ENCODE results near the gene GREM1. TPM values are rescaled to one million over a fixed set of nuclear protein-coding genes. Genes with fewer than 3 reads are reported as not detected.

GREM1 gene
- not detected in 2 replicates for total RNA-seq (2014; rRNA removed; shearing (Covaris generic); ENCODE audit: low replicate concordance)

- no peak for DNase-seq (ENCODE audit: low read depth)
- in situ Hi-C loops (cut with HindIII; ENCODE audit: low pct_unique_long_range_greater_than_20kb, low sequenced_read_pairs), result no loop called here
Measured at GRCh38 chr15:32717426-32718226, at the start of gene GREM1. GREM1 (plus strand) TSS chr15:32718004; CDS start chr15:32730691, 12,687 bp downstream.

GRCh38 chr15:32668942-32669341, 48.9 kb upstream of the GREM1 start:
- no peak for DNase-seq (ENCODE audit: low read depth)
- in situ Hi-C loops (cut with HindIII; ENCODE audit: low pct_unique_long_range_greater_than_20kb, low sequenced_read_pairs), result loop anchor here (10.0 kb wide), 1 partner anchor 326 kb away; no protein-coding TSS in a partner anchor

- DNase-seq (ENCODE audit: low read depth), result no peak
- in situ Hi-C loops (cut with HindIII; ENCODE audit: low pct_unique_long_range_greater_than_20kb, low sequenced_read_pairs), result loop anchor here (10.0 kb wide), 1 partner anchor 325 kb away; no protein-coding TSS in a partner anchor
Measured at GRCh38 chr15:32669896-32670611, 47.8 kb upstream of the GREM1 start.

GRCh38 chr15:32670623-32671022, 47.2 kb upstream of the GREM1 start:
- in situ Hi-C loops (cut with HindIII; ENCODE audit: low pct_unique_long_range_greater_than_20kb, low sequenced_read_pairs), result no loop called here
- DNase-seq (ENCODE audit: low read depth), result no peak

GRCh38 chr15:32671339-32672325, 46.2 kb upstream of the GREM1 start:
- no peak for DNase-seq (ENCODE audit: low read depth)
- in situ Hi-C loops (cut with HindIII; ENCODE audit: low pct_unique_long_range_greater_than_20kb, low sequenced_read_pairs), result no loop called here

- in situ Hi-C loops (cut with HindIII; ENCODE audit: low pct_unique_long_range_greater_than_20kb, low sequenced_read_pairs), result no loop called here
- no peak for DNase-seq (ENCODE audit: low read depth)
Measured at GRCh38 chr15:32674681-32675080, 43.1 kb upstream of the GREM1 start.

GRCh38 chr15:32675466-32675865, 42.3 kb upstream of the GREM1 start:
- in situ Hi-C loops (cut with HindIII; ENCODE audit: low pct_unique_long_range_greater_than_20kb, low sequenced_read_pairs), result no loop called here

GRCh38 chr15:32676169-32676568, 41.6 kb upstream of the GREM1 start:
- in situ Hi-C loops (cut with HindIII; ENCODE audit: low pct_unique_long_range_greater_than_20kb, low sequenced_read_pairs), result no loop called here
- DNase-seq (ENCODE audit: low read depth), result no peak

More at GRCh38 chr15:32675466-32675865, 42.3 kb upstream of the GREM1 start:
- no peak for DNase-seq (ENCODE audit: low read depth)

GRCh38 chr15:32677238-32677750, 40.5 kb upstream of the GREM1 start:
- in situ Hi-C loops (cut with HindIII; ENCODE audit: low pct_unique_long_range_greater_than_20kb, low sequenced_read_pairs), result no loop called here
- peak; percentile 92 for DNase-seq (ENCODE audit: low read depth)

- in situ Hi-C loops (cut with HindIII; ENCODE audit: low pct_unique_long_range_greater_than_20kb, low sequenced_read_pairs), result no loop called here
- DNase-seq (ENCODE audit: low read depth), result peak; percentile 61
Measured at GRCh38 chr15:32679298-32679690, 38.5 kb upstream of the GREM1 start.

- no peak for DNase-seq (ENCODE audit: low read depth)
- in situ Hi-C loops (cut with HindIII; ENCODE audit: low pct_unique_long_range_greater_than_20kb, low sequenced_read_pairs), result loop anchor here (10.0 kb wide), 1 partner anchor 52 kb away; no protein-coding TSS in a partner anchor
Measured at GRCh38 chr15:32682569-32682968, 35.2 kb upstream of the GREM1 start.

GRCh38 chr15:32682977-32683630, 34.7 kb upstream of the GREM1 start:
- no peak for DNase-seq (ENCODE audit: low read depth)
- in situ Hi-C loops (cut with HindIII; ENCODE audit: low pct_unique_long_range_greater_than_20kb, low sequenced_read_pairs), result loop anchor here (10.0 kb wide), 1 partner anchor 52 kb away; no protein-coding TSS in a partner anchor

- peak; percentile 85 for DNase-seq (ENCODE audit: low read depth)
- in situ Hi-C loops (cut with HindIII; ENCODE audit: low pct_unique_long_range_greater_than_20kb, low sequenced_read_pairs), result loop anchor here (10.0 kb wide), 1 partner anchor 51 kb away; no protein-coding TSS in a partner anchor
Measured at GRCh38 chr15:32683906-32684584, 33.8 kb upstream of the GREM1 start.

GRCh38 chr15:32685576-32685975, 32.2 kb upstream of the GREM1 start:
- in situ Hi-C loops (cut with HindIII; ENCODE audit: low pct_unique_long_range_greater_than_20kb, low sequenced_read_pairs), result loop anchor here (10.0 kb wide), 1 partner anchor 49 kb away; no protein-coding TSS in a partner anchor
- no peak for DNase-seq (ENCODE audit: low read depth)

GRCh38 chr15:32687556-32687955, 30.2 kb upstream of the GREM1 start:
- peak; percentile 72 for DNase-seq (ENCODE audit: low read depth)
- in situ Hi-C loops (cut with HindIII; ENCODE audit: low pct_unique_long_range_greater_than_20kb, low sequenced_read_pairs), result loop anchor here (10.0 kb wide), 1 partner anchor 47 kb away; no protein-coding TSS in a partner anchor

- peak; percentile 98 for DNase-seq (ENCODE audit: low read depth)
- in situ Hi-C loops (cut with HindIII; ENCODE audit: low pct_unique_long_range_greater_than_20kb, low sequenced_read_pairs), result loop anchor here (10.0 kb wide), 1 partner anchor 47 kb away; no protein-coding TSS in a partner anchor
Measured at GRCh38 chr15:32688151-32688639, 29.6 kb upstream of the GREM1 start.
